ENCODE results near the gene PP2D1.
"Not testable (repeated sequence)": the region's sequence is repeated elsewhere in the genome, so short reads cannot be mapped to it uniquely, and the experiment has no call there.

Gene PP2D1, protein sequence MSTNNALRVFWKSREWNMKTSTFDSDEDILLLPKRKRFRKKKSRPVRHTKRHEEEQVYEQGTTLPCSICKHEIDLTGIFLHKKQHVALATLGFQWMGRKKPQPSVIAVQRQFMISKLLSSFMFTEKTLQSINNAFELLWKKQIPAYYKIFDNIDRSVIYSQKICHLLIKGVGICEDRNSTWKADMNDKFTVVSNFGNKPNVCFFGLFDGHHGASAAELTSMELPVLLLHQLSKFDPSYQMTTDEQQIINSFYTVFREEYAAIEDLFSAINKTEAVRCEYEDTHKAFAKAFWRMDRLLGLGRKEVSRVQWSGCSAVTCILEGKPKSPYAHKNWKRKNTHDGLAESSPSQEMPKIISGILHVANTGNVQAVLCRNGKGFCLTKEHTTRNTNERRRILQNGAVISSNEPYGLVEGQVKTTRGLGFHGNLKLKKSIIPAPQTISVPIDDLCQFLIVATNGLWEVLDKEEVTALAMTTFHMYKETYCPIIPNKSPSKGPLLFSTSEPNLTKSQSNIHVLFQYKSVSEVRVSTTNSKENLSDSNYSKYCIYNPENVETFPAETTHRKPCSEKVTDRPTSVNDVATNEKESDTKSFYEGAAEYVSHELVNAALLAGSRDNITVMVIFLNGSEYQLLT

GRCh38 chr3:20012164-20012563, at the start of gene PP2D1:
TSS of gene PP2D1 (minus strand) at chr3:20012264. CDS start at chr3:20012072, 192 bp downstream.
- no peak for DNase-seq

DNA sequence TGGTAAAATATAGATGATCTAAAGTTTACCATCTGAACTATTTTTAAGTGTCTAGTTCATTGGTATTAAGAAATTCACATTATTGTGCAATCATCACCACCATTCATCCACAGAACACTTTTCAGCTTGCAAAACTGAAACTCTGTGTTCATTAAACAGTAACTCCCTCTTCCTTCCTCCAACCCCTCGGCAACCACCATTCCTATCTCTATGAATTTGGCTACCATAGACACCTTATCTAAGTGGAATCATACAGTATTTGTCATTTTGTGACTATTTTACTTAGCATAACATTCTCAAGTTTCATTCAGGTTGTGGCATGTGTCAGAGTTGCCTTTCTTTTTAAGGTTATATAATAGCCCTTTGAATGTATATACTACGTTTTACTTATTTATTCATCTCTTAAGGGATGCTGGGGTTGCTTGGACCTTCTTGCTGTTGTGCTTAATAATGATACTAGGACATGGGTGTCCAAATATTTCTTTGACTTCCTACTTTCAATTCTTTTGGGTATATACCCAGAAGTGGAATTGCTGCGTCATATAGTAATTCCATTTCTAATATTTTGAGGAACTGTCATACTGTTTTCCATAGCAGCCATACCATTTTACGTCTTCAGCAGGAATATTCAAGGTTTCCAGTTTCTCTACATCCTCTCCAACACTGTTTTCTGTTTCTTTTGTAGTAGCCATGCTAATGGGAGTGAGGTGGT, 49.1 kb upstream of the PP2D1 start:
- DNase-seq = no peak

- DNase-seq = no peak
These were observed 47.9 kb upstream of the PP2D1 start for GRCh38 chr3:20059929-20060328.

DNA sequence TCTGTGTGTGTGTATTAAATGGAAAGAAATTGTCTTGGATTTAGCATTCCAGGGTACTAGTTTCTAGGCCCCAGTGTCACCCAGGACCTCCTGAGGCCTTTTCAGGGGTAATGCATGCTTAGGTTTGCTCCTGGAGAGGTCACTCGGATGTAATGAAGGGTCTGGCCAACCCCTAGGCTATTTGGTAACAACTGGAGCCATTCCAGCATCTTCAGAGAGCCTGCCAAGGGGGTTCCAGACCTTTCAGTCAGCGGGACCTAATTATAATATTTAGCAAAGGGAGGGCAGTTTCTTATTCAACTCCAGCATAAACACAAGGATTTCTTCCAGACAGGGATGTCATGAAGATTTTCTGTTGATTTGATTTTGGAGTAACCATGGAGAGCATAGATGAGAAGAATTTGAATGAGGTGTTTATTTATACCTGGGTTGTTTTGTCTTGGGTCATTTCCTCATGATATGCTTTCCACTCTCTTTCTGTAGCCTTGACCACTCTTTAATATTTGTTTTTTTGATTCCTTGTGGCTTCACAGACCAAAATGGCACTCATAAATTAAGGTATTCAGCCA, 45.6 kb upstream of the PP2D1 start:
- no peak for DNase-seq

DNA sequence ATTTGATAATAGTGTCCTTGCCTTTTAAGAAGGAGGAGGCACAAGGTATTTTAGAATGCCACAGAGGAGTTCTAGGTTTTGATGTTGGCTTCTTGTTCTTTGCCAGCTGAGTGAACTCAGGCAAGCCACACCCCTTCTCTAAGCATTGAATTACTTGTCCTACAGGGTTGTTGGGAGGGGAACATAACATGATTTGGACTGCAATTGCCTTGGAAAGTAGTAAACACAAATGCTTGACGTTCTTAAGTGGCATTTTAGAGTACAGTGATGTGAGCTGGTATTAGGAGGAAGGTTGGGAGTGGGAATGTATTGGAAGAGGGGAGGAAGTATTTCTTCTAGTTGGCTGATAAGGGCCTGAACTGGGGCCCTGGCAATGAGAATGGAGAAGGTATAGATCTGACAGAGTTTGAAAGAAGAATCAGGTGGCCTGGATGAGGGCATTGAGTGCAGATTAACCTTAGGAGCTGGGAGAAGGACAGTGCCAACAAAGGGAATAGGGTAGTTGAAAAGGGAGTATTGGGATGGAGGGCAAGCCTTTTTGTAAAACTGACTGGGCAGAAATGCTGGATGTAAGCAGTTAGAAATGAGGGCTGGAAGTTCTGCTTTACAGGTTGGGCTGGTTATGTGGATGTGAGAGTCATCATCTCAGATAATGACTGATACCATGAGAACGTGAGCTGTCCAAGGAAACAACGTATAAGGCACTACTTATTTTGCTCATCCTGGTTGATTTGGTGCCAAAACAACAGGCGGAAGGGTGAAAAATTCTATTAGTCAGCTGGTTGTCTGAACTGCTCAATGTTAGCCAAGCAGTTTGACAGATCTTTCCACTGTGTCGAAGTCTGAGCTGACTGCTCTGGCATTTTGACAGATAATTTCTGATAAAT, 44.9 kb upstream of the PP2D1 start:
- no peak for DNase-seq

- no peak for DNase-seq
These were observed 43.8 kb upstream of the PP2D1 start for GRCh38 chr3:20055842-20056241.

- peak; percentile 55 for DNase-seq
These were observed 43.1 kb upstream of the PP2D1 start for GRCh38 chr3:20055020-20055775.

- peak; percentile 34 for DNase-seq
These were observed 42.5 kb upstream of the PP2D1 start for GRCh38 chr3:20054549-20054987.

DNA sequence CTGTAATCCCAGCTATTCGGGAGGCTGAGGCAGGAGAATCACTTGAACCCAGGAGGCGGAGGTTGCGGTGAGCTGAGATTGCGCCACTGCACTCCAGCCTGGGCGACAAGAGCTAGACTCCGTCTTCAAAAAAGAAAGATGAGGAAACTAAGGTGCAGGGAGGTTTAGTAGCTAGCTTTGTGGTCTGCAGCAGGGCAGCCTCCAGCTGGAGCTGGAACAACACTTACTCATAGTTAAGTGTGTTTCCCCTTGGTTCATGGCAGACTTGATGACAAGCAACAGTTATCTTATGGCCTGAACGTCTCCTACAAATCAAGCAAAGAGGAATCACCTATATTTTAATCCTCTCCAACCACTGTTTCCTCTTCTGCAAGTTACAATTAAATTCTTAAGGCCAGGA, 40.8 kb upstream of the PP2D1 start:
- DNase-seq = no peak

DNA sequence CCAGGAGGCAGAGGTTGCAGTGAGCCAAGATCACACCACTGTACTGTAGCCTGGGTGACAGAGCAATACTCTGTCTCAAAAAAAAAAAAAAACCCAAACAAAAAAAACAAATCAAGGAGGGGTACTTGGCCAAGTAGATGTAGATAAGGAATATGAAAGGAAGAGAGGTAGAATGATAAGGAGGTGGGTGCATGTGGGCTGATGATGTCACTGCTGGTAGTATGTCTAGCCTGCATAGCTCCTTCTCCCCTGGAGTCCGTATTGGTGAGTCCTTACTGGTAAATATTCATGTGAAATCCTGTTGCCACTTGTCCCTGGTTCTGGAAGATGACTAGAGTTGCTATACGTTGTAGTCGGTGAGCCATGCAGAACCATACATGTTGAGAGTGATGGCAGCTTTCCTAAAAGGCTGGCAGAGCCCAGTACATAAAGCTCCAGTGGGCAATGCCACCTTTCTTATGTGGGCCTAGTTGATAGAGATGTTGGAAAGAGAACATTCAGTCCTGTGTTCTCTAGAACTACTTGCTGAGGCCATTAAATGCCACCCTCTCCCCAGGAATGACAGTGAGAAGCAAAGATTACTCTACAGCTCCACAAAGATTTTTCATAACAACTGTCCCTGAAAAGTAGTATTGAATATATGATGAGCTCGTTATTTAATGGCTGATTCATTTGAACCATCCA, 39.2 kb upstream of the PP2D1 start:
- DNase-seq = no peak

DNA sequence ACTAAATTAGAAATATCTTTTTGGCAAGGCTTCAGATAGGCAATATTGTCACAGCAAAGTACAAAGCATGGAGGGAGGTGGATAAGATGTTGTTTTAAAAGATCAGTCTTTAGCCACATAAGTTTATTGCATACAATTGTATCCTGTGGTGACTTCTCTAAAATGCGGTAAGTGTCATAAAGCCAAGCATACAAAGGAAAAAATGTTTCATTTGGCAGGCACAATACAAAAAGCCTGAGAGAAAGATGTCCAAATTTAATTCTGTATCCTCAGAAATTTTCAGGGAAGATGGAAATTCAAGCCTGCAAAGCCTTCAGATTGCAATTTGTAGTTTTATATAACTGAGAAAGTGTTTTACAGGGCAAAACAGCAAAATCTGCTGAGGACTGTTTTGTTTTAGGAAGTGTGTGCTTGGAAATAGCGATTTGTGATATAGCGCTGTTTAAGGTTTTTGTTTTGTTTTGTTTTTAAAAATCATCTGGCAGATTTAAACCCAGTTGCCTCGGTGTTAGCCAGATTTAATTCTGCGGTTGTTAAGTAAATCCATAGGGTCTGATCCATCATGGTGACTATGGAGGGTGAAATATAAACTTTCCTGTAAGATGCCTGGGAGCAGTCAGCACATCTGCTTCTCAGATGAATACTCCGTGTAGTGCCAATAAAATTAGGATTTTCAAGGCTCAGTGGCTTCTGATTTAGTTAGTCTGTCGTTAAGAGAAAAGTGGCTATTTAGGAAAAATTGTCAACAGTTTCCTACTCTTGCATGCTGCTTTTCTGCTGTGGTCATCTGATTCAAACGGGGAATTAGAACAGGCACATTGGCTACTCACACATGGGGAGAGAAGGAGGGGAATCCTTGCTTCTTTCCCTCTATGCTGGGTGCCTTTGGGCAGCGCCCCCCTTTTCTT, 36.2 kb upstream of the PP2D1 start:
- DNase-seq = no peak

DNA sequence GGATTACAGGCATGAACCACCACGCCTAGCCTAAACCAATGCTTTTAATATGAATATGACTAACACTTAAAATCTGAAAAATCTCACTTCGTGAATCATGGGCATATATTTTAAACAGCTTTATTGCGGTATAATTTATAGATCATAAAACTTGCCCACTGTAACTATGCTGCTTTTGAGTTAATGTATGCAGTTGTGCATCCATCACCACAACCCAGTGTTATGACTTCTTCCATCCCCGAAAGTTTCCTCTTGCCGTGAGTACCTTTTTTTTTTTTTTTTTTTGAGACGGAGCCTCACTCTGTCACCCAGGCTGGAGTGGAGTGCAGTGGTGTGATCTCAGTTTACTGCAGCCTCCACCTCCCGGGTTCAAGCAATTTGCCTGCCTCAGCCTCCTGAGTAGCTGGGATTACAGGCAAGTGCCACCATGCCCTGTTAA, 35.3 kb upstream of the PP2D1 start:
- DNase-seq = no peak

DNA sequence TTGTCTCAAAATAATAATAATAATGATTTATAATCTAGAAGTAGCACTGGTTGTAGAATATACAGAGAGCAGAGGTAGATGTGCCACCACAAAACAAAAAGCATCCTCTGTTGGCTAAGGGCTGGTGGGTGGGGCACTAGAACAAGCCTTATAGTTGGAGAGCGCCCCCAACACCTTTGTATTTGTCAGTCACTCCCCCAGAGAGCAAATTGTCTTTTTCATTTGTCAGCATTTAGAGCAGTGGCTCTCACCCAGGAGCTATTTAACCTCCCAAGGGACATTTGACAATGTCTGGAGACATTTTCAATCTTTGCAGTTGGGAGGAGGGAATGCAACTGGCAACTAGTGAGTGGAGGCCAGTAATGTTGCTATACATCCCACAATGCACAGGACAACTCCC, 34.5 kb upstream of the PP2D1 start:
- DNase-seq = no peak

DNA sequence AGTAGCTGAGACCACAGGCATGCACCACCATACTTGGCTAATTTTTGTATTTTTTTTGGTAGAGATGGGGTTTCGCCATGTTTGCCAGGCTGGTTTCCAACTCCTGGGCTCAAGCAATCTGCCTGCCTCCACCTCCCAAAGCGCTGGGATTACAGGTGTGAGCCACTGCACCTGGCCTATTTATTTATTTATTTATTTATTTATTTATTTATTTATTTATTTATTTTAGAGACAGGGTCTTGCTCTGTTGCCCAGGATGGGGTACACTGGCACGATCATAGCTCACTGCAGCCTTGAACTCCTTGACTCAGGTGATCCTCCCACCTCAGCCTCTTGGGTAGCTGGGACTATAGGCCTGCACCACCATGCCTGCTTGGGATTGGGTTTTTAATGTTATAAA, 33.1 kb upstream of the PP2D1 start:
- DNase-seq = not testable (repeated sequence)

DNA sequence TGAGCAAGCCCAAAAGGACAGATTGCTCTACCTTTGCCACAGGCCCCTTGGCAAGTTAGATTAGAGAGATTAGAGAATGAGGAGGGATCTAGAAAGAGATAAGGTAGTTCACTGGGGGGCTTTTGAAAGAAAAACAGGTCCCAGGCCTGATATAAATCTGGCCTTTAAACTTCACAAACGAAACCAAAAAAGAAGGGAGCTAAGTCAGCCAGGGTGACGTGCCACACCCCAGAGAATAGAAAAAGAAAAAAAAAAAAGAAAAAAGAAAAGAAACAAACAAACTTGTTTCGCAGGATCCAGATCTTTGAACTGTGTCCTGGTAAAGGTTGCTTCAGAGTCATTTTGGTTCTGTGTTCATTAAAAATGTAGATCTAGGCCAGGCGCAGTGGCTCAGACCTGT, 31.8 kb upstream of the PP2D1 start:
- DNase-seq = no peak

DNA sequence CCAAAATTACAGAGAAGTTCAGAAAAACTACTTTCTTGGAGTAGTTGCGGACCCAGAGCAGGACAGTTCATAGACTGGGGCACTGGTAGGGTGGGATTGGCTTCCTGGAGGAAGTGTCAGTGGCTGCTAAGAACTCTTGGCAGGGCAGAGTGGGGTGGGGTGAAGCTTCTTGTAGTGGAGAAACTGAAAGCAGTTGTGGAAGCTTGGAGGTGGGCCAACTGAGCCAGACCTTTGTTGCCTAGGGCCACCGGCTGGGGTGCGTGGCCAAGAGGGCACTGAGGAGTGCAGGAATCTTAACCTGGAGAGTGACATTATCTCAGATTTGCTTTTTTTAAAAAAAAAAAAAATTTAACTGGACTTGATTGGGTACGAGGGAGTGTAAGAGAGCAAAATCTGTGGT, 31.3 kb upstream of the PP2D1 start:
- no peak for DNase-seq

DNA sequence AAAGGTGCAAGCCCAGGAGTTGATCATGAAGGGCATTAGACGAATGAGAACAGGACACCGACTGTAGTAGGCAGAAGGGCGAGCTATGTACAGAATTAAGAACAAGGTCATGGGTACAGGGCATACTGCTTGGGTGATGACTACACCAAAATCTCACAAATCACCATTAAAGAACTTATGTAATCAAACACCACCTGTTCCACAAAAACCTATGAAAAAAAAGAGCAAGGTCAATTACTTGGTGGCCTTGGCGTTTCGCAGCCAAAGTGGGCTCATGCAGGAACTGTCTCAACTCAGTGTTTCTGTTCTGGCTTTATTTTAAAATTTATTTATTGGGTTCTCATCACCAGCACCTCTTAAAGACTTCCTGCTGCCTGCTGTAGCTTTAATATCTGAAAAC, 30.3 kb upstream of the PP2D1 start:
- DNase-seq = no peak

- peak; percentile 23 for DNase-seq
These were observed 29.2 kb upstream of the PP2D1 start for GRCh38 chr3:20041197-20041780.

DNA sequence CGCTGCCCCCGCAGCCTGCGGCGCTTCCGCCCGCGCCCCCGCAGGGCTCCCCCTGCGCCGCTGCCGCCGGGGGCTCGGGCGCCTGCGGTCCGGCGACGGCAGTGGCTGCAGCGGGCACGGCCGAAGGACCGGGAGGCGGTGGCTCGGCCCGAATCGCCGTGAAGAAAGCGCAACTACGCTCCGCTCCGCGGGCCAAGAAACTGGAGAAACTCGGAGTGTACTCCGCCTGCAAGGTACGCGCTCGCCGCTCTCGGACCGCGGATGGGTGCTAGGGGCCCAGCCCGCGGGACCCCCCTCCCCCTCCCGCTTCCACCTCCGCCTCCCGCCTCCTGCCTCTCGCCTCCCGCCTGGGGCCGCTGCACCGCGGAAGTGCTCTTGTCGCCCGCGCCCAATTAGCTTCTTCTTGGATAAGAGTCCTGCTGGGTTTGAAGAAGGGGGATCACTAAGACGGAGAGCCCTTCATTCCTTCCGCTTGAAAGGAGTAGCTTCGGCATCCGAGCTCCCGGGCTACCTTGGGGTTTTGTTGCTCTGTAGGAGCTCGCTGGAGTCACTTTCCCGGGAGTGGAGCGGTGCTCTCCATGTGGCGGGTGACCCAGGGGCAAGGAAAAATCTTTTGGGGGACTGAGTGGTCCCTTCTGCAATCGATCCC, 28.6 kb upstream of the PP2D1 start:
- DNase-seq = no peak
